ENCODE measurements around the gene STX7.

DNA sequence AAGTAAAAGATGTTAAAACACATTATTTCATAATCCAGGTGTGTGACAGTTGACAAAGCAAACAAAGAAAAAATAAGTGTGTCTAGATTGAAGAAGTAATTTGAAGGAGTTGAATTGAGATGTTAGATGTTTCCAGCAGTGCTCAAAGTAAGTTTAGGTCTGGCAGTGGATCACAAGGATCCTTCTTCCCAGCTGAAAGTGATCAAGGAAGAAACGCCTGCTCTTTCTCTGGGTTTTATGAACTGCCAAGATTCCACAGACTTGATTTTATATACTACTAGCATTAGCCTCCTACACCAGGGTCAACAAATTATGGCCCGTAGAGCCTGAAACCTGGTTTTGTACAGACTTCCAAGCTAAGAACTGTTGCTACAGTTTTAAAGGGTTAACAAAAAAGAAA is 30.3 kb downstream of the STX7 start:
- TF ChIP-seq, protein P1, sequence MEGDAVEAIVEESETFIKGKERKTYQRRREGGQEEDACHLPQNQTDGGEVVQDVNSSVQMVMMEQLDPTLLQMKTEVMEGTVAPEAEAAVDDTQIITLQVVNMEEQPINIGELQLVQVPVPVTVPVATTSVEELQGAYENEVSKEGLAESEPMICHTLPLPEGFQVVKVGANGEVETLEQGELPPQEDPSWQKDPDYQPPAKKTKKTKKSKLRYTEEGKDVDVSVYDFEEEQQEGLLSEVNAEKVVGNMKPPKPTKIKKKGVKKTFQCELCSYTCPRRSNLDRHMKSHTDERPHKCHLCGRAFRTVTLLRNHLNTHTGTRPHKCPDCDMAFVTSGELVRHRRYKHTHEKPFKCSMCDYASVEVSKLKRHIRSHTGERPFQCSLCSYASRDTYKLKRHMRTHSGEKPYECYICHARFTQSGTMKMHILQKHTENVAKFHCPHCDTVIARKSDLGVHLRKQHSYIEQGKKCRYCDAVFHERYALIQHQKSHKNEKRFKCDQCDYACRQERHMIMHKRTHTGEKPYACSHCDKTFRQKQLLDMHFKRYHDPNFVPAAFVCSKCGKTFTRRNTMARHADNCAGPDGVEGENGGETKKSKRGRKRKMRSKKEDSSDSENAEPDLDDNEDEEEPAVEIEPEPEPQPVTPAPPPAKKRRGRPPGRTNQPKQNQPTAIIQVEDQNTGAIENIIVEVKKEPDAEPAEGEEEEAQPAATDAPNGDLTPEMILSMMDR (IDR thresholded peaks at IDR 0.05), result no peak
- no peak for TF ChIP-seq EZH2phosphoT487 (IDR thresholded peaks at IDR 0.05)

Data from neural progenitor cell (in vitro differentiated cells).